HG03520 (cell line): ENCODE data around the gene CIART.
"Not testable (repeated sequence)": the region's sequence is repeated elsewhere in the genome, so short reads cannot be mapped to it uniquely, and the experiment has no call there.

Source experiments
- ATAC-seq: cut with Tn5 transposase; IDR thresholded peaks from one replicate; pipeline ENCODE4 v1.9.1; 2021; ENCODE audit warnings: mild to moderate bottlenecking, moderate library complexity; ENCODE audit not compliant: unreplicated experiment

The CIART gene

GRCh38 chr1:150281758-150282557 is at the start of gene CIART:
TSS of gene CIART (plus strand) at chr1:150282554. CDS start at chr1:150283268, 714 bp downstream.
- ATAC-seq, result no peak

GRCh38 chr1:150232921-150233320 is 49.4 kb upstream of the CIART start:
- not testable (repeated sequence) for ATAC-seq

- no peak for ATAC-seq
Observed at GRCh38 chr1:150233359-150234308, 48.7 kb upstream of the CIART start.

- no peak for ATAC-seq
Observed at GRCh38 chr1:150234309-150234565, 48.1 kb upstream of the CIART start.

GRCh38 chr1:150234566-150235293 is 47.6 kb upstream of the CIART start:
- peak; percentile 42 for ATAC-seq

GRCh38 chr1:150235294-150235851 is 47.0 kb upstream of the CIART start:
- ATAC-seq, result no peak

- peak; percentile 79 for ATAC-seq
Observed at GRCh38 chr1:150235852-150236613, 46.3 kb upstream of the CIART start, which contains the start of gene ANP32E. TSS of gene ANP32E (minus strand) at chr1:150236112. CDS start at chr1:150235786, 326 bp downstream.

GRCh38 chr1:150236614-150237100 is 45.7 kb upstream of the CIART start:
- no peak for ATAC-seq

- ATAC-seq, result not testable (repeated sequence)
Observed at GRCh38 chr1:150237176-150237575, 45.2 kb upstream of the CIART start.

GRCh38 chr1:150237746-150238145 is 44.6 kb upstream of the CIART start:
- ATAC-seq, result no peak

- no peak for ATAC-seq
Observed at GRCh38 chr1:150243003-150243402, 39.4 kb upstream of the CIART start.

- ATAC-seq, result no peak
Observed at GRCh38 chr1:150249936-150250335, 32.4 kb upstream of the CIART start.

GRCh38 chr1:150256198-150256553 is 26.2 kb upstream of the CIART start:
- no peak for ATAC-seq

GRCh38 chr1:150256554-150257341 is 25.6 kb upstream of the CIART start:
- no peak for ATAC-seq

- ATAC-seq, result no peak
Observed at GRCh38 chr1:150257624-150258585, 24.4 kb upstream of the CIART start, which contains the start of gene CA14. TSS of gene CA14 (plus strand) at chr1:150257774. CDS start at chr1:150258129, 355 bp downstream.

GRCh38 chr1:150259217-150259616 is 23.1 kb upstream of the CIART start:
- ATAC-seq, result no peak

GRCh38 chr1:150259758-150260669 is 22.3 kb upstream of the CIART start:
- ATAC-seq, result no peak
